GM18951 (cell line): ENCODE results near the gene LYPD4.
A peak's percentile ranks its signal among the peaks of the same experiment; 100 is the strongest.

Experiments
- POLR2A ChIP-seq: IDR thresholded peaks from 4 replicates; pipeline ENCODE4 v1.6.1; 2011; ENCODE audit warnings: mild to moderate bottlenecking; ENCODE audit not compliant: insufficient read length, insufficient read depth; ENCODE audit errors: extremely low read depth
- in situ Hi-C: fragments of 300-500 bp; cut with MboI; formaldehyde crosslinking; loops from one replicate; pipeline ENCODE4 v1.12.0; 2022; ENCODE audit warnings: low sequenced_read_pairs, mixed read lengths, inconsistent platforms; ENCODE audit not compliant: unreplicated experiment

Gene LYPD4

GRCh38 chr19:41844601-41845000 lies at the start of gene LYPD4:
Gene LYPD4 (minus strand): TSS chr19:41844683. CDS start chr19:41839285, 5,398 bp downstream.
- in situ Hi-C loops: no loop called here
- no peak for TF ChIP-seq POLR2A

GRCh38 chr19:41893899-41894298 lies 49.4 kb upstream of the LYPD4 start:
- no peak for TF ChIP-seq POLR2A
- in situ Hi-C loops: no loop called here

GRCh38 chr19:41892173-41892902 lies 47.9 kb upstream of the LYPD4 start:
- TF ChIP-seq POLR2A: no peak
- in situ Hi-C loops: no loop called here

- in situ Hi-C loops: no loop called here
- TF ChIP-seq POLR2A: no peak
Measured at GRCh38 chr19:41890936-41891335, 46.5 kb upstream of the LYPD4 start.

GRCh38 chr19:41889896-41890295 lies 45.4 kb upstream of the LYPD4 start:
- in situ Hi-C loops: no loop called here
- TF ChIP-seq POLR2A: no peak

- in situ Hi-C loops: no loop called here
- TF ChIP-seq POLR2A: no peak
Measured at GRCh38 chr19:41888926-41889325, 44.4 kb upstream of the LYPD4 start.

GRCh38 chr19:41887711-41888382 lies 43.4 kb upstream of the LYPD4 start:
- TF ChIP-seq POLR2A: peak; percentile 27
- in situ Hi-C loops: no loop called here

GRCh38 chr19:41886761-41887710 lies 42.6 kb upstream of the LYPD4 start:
- in situ Hi-C loops: no loop called here
- no peak for TF ChIP-seq POLR2A

GRCh38 chr19:41883821-41884733 lies 39.6 kb upstream of the LYPD4 start:
- in situ Hi-C loops: no loop called here

GRCh38 chr19:41883463-41883820 lies 39.0 kb upstream of the LYPD4 start:
- in situ Hi-C loops: no loop called here

More at GRCh38 chr19:41883821-41884733, 39.6 kb upstream of the LYPD4 start:
- peak; percentile 94 for TF ChIP-seq POLR2A

GRCh38 chr19:41882568-41883462 lies 38.3 kb upstream of the LYPD4 start, which contains the start of gene ARHGEF1:
Gene ARHGEF1 (plus strand): TSS chr19:41883184. CDS start chr19:41888083, 4,899 bp downstream.
- in situ Hi-C loops: no loop called here
- TF ChIP-seq POLR2A: peak; percentile 75

More at GRCh38 chr19:41883463-41883820, 39.0 kb upstream of the LYPD4 start:
- TF ChIP-seq POLR2A: no peak
